Panc1 (cell line): Measurements from ENCODE around the gene DPM3. TPM values are rescaled to one million over a fixed set of nuclear protein-coding genes. Genes with fewer than 3 reads are reported as not detected.

Source experiments
- ATAC-seq: fragments of 200-7000 bp; cut with Tn5 transposase; 2 replicates; pipeline ENCODE4 v1.9.1; 2020; ENCODE audit warnings: mild to moderate bottlenecking, moderate library complexity
- BruUV-seq: library from RNA; stranded (reverse); fragments of 400-500 nt; replicated peaks from 2 replicates; lab custom pipeline; 2021; lab: Mats Ljungman, UMichigan
- CTCF ChIA-PET: fragments of 300-600 bp; sonication (Branson Sonifier 250); formaldehyde crosslinking; loops from one replicate; lab custom pipeline; 2022; ENCODE audit warnings: antibody characterized with exemption; lab: Charles Lee
- POLR2A ChIA-PET: fragments of 300-600 bp; sonication (Branson Sonifier 250); formaldehyde crosslinking; loops from one replicate; lab custom pipeline; 2022; ENCODE audit warnings: antibody characterized with exemption; lab: Charles Lee
- DNase-seq: peaks from one replicate; pipeline ENCODE4 v3.0.0-alpha.2; 2010; ENCODE audit warnings: low read depth, low spot score
- H3K27ac ChIP-seq: 2 replicates; pipeline ENCODE4 v1.5.1; 2011; ENCODE audit warnings: mild to moderate bottlenecking, low read length, inconsistent platforms
- H3K27me3 ChIP-seq: fragments of 200-500 bp; sonication (Bioruptor generic); 2 replicates; pipeline ENCODE4 v1.6.0; 2014; ENCODE audit warnings: low read length, inconsistent platforms; ENCODE audit not compliant: control insufficient read depth, insufficient read depth
- H3K36me3 ChIP-seq: fragments of 200-500 bp; sonication (Bioruptor generic); 2 replicates; pipeline ENCODE4 v1.5.1; 2014; ENCODE audit warnings: inconsistent platforms, mild to moderate bottlenecking, low read length, moderate library complexity; ENCODE audit not compliant: control insufficient read depth, insufficient read depth
- H3K4me1 ChIP-seq: 2 replicates; pipeline ENCODE4 v1.5.1; 2011; ENCODE audit warnings: inconsistent platforms, mild to moderate bottlenecking, low read length, moderate library complexity; ENCODE audit not compliant: control insufficient read depth, insufficient read depth
- H3K4me3 ChIP-seq, 2 experiments: 2 replicates each; pipeline ENCODE4 v1.5.1; 2011 to 2012; ENCODE audit warnings: low read depth in 2 of 2, low read length in 2 of 2, mild to moderate bottlenecking in 2 of 2, inconsistent platforms in 1 of 2, moderate library complexity in 1 of 2
- H3K9me3 ChIP-seq: fragments of 200-500 bp; sonication (Bioruptor generic); 2 replicates; pipeline ENCODE4 v1.5.1; 2014; ENCODE audit warnings: low read depth, mild to moderate bottlenecking, inconsistent platforms, low read length, moderate library complexity; ENCODE audit not compliant: control insufficient read depth, insufficient read depth
- CTCF ChIP-seq: fragments of 450-650 bp; IDR thresholded peaks from 2 replicates; pipeline ENCODE4 v1.5.1; 2017; ENCODE audit warnings: mild to moderate bottlenecking
- POLR2AphosphoS5 ChIP-seq: IDR thresholded peaks from 2 replicates; pipeline ENCODE4 v1.6.1; 2012; ENCODE audit warnings: mild to moderate bottlenecking, low read depth, low read length, moderate library complexity
- REST ChIP-seq, 2 experiments: IDR thresholded peaks; 2 replicates each; pipeline ENCODE4 v1.6.1; 2011 to 2012; ENCODE audit warnings: low read depth in 2 of 2, control low read depth in 1 of 2, low read length in 1 of 2, mild to moderate bottlenecking in 1 of 2, moderate library complexity in 1 of 2; ENCODE audit not compliant: insufficient read depth in 1 of 2
- SIN3A ChIP-seq: IDR thresholded peaks from 2 replicates; pipeline ENCODE4 v1.6.1; 2012; ENCODE audit warnings: low read depth, mild to moderate bottlenecking, low read length, moderate library complexity, borderline replicate concordance; ENCODE audit not compliant: insufficient read depth
- TCF7L2 ChIP-seq: IDR thresholded peaks from 2 replicates; pipeline ENCODE4 v1.6.1; 2011; ENCODE audit warnings: mild to moderate bottlenecking, low read depth, low read length, inconsistent platforms
- in situ Hi-C: cut with HindIII; loops from 2 replicates; pipeline ENCODE4 v1.10.0; 2016; ENCODE audit warnings: low sequenced_read_pairs, low pct_unique_long_range_greater_than_20kb
- intact Hi-C: fragments of 100-400 bp; cut with micrococcal nuclease; formaldehyde crosslinking; loops from one replicate; pipeline ENCODE4 v1.10.0; 2022; ENCODE audit not compliant: unreplicated experiment
- total RNA-seq: library from RNA; stranded (reverse); gene quantifications from one replicate; pipeline ENCODE4 v1.2.1, GENCODE V29; 2021; ENCODE audit not compliant: unreplicated experiment

Gene DPM3
- total RNA-seq, 1 experiment from 2014 or later, result 66.0 TPM

GRCh38 chr1:155141749-155142148 lies 1.4 kb upstream of the DPM3 start:
- Histone ChIP-seq H3K27ac (no peak overlapping the region), H3K9me3 (no peaks in the 10 kb centered on the region), H3K27me3 (no peaks in the 10 kb centered on the region), H3K4me1 (peaks cover 18% of the 10 kb centered on the region), H3K4me3 (no peak overlapping the region), H3K36me3 (no peaks in the 10 kb centered on the region)
- ATAC-seq (no peak), DNase-seq (no peak)
- ChIA-PET POLR2A (no interaction called here), CTCF (no interaction called here)
- in situ Hi-C loops, result no loop called here
- BruUV-seq, result no TSS peak
- intact Hi-C loops, result no loop called here
- TF ChIP-seq CTCF, result no peak

- TF ChIP-seq CTCF (no peak), TCF7L2 (no peak), POLR2AphosphoS5 (no peak), REST (IDR thresholded peaks at IDR 0.05; ENCODE audit: insufficient read depth in 1 of 2, low read depth in 2 of 2, low read length in 1 of 2) (no peak), SIN3A (no peak)
- no TSS peak for BruUV-seq
- Histone ChIP-seq H3K4me3 (peak overlapping the region; percentile 86 to 98), H3K27me3 (no peaks in the 10 kb centered on the region), H3K4me1 (peaks cover 19% of the 10 kb centered on the region), H3K27ac (peak overlapping the region; percentile 95), H3K9me3 (no peaks in the 10 kb centered on the region), H3K36me3 (no peaks in the 10 kb centered on the region)
- intact Hi-C loops (no loop called here), in situ Hi-C loops (no loop called here)
- no peak for ATAC-seq
- CTCF ChIA-PET, result no interaction called here
- DNase-seq, result no peak
- POLR2A ChIA-PET, result interaction anchor here (0.6 kb wide), 1 partner anchor 13 kb away, joined by 4 read pairs; no protein-coding TSS in a partner anchor
Measured at GRCh38 chr1:155140630-155140953, 261 bp upstream of the DPM3 start.
